HEK293 (cell line): ENCODE measurements around the gene SLC9C2.

Source experiments
- CTCF ChIP-seq: fragments of 450-650 bp; formaldehyde crosslinking; IDR thresholded peaks from 2 replicates; pipeline ENCODE4 v1.5.1; 2016; ENCODE audit warnings: missing biosample characterization, missing genetic modification characterization
- KLF16 ChIP-seq: fragments of 450-650 bp; formaldehyde crosslinking; IDR thresholded peaks from 2 replicates; pipeline ENCODE4 v1.5.1; 2017; ENCODE audit warnings: missing biosample characterization, missing genetic modification characterization
- ZNF121 ChIP-seq: fragments of 450-650 bp; formaldehyde crosslinking; IDR thresholded peaks from 2 replicates; pipeline ENCODE4 v1.5.1; 2016; ENCODE audit warnings: missing biosample characterization, missing genetic modification characterization

GRCh38 chr1:173572201-173572873, 30.5 kb downstream of the SLC9C2 start:
- TF ChIP-seq ZNF121 (tag by site-specific recombination) (no peak), KLF16 (tag by site-specific recombination) (no peak), CTCF (tag by site-specific recombination) (no peak)
